ENCODE results near the gene GNAQ.

Gene GNAQ

DNA sequence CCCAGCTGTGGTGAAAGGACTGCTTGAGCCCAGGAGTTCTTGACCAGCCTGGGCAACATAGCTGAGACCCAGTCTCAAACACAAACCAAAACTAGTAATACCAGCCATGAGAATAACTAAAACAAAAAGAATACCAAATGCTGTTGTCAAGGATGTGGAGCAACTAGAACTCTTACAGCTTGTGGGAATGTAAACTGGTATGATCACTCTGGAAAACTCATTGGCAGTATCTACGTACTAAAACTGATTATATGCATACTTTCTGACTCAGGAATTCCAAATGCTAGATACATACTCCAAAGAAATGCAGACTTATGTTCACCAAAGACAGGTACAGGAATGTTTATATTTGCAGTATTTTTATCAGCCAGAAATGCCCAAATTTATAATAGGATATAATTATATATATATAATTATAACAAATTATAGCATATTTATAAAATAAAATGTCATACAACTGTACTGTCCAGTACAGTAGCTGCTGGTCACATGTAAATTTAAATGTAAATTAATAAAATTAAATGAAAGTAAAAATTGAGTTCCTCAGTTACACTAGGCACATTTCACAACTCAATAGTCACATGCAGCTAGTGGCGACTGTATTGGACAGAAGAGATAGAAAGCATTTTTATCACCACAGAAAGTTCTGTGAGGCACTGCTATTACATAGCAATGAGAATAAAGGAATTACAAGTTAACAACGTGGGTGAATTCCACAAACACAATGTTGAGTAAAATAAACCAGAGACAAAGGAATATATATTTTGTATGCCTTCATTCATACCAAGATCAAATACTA, 118.5 kb downstream of the GNAQ start:
- TF ChIP-seq TCF12 (IDR thresholded peaks at IDR 0.05; ENCODE audit: low read depth) = no peak
- TF ChIP-seq RAD21 (IDR thresholded peaks at IDR 0.05; ENCODE audit: low read depth) = no peak
- TF ChIP-seq TAF1 (IDR thresholded peaks at IDR 0.05; ENCODE audit: low read depth) = no peak
- no peak for TF ChIP-seq NFIC (IDR thresholded peaks at IDR 0.05)
- TF ChIP-seq USF1 (IDR thresholded peaks at IDR 0.05) = no peak
- TF ChIP-seq EGR1 (IDR thresholded peaks at IDR 0.05) = no peak
- TF ChIP-seq, protein P1, sequence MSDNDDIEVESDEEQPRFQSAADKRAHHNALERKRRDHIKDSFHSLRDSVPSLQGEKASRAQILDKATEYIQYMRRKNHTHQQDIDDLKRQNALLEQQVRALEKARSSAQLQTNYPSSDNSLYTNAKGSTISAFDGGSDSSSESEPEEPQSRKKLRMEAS (IDR thresholded peaks at IDR 0.05) = no peak
- TF ChIP-seq, protein P2, sequence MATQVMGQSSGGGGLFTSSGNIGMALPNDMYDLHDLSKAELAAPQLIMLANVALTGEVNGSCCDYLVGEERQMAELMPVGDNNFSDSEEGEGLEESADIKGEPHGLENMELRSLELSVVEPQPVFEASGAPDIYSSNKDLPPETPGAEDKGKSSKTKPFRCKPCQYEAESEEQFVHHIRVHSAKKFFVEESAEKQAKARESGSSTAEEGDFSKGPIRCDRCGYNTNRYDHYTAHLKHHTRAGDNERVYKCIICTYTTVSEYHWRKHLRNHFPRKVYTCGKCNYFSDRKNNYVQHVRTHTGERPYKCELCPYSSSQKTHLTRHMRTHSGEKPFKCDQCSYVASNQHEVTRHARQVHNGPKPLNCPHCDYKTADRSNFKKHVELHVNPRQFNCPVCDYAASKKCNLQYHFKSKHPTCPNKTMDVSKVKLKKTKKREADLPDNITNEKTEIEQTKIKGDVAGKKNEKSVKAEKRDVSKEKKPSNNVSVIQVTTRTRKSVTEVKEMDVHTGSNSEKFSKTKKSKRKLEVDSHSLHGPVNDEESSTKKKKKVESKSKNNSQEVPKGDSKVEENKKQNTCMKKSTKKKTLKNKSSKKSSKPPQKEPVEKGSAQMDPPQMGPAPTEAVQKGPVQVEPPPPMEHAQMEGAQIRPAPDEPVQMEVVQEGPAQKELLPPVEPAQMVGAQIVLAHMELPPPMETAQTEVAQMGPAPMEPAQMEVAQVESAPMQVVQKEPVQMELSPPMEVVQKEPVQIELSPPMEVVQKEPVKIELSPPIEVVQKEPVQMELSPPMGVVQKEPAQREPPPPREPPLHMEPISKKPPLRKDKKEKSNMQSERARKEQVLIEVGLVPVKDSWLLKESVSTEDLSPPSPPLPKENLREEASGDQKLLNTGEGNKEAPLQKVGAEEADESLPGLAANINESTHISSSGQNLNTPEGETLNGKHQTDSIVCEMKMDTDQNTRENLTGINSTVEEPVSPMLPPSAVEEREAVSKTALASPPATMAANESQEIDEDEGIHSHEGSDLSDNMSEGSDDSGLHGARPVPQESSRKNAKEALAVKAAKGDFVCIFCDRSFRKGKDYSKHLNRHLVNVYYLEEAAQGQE (IDR thresholded peaks at IDR 0.05; ENCODE audit: low read depth) = no peak
- no peak for TF ChIP-seq CEBPB (IDR thresholded peaks at IDR 0.05)
- TF ChIP-seq CREB1 (IDR thresholded peaks at IDR 0.05; ENCODE audit: low read depth) = no peak
- TF ChIP-seq YY1 (IDR thresholded peaks at IDR 0.05; ENCODE audit: low read depth) = no peak
- no peak for TF ChIP-seq ZBTB7A (IDR thresholded peaks at IDR 0.05; ENCODE audit: low read depth)
- TF ChIP-seq TEAD4 (IDR thresholded peaks at IDR 0.05) = no peak
- no peak for TF ChIP-seq FOXM1 (IDR thresholded peaks at IDR 0.05; ENCODE audit: borderline replicate concordance, low read depth)
- no peak for TF ChIP-seq EP300 (IDR thresholded peaks at IDR 0.05; ENCODE audit: borderline replicate concordance)

DNA sequence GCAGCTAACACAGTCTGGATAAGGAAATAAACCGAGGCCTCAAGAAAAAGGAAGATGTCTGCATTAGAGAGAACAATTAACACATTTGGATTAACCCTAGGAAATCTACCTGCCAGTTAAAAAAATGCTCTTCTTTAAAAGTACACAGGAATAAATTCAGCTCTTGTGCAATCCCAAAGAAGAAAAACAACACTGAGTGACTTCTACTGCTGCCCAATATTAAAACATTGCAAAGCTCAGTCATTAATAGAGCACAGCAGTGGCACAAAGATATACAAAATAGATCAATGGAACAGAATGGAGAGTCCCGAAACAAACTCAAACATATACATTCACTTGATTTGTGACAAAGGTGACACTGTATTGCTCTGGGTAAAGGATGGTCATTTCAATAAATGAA, 119.7 kb downstream of the GNAQ start:
- TF ChIP-seq CREB1 (IDR thresholded peaks at IDR 0.05; ENCODE audit: low read depth) (no peak), EP300 (IDR thresholded peaks at IDR 0.05; ENCODE audit: borderline replicate concordance) (no peak), USF1 (IDR thresholded peaks at IDR 0.05) (no peak), FOXM1 (IDR thresholded peaks at IDR 0.05; ENCODE audit: borderline replicate concordance, low read depth) (no peak), ZBTB7A (IDR thresholded peaks at IDR 0.05; ENCODE audit: low read depth) (no peak), NFIC (IDR thresholded peaks at IDR 0.05) (no peak), RAD21 (IDR thresholded peaks at IDR 0.05; ENCODE audit: low read depth) (no peak), CEBPB (IDR thresholded peaks at IDR 0.05) (no peak), EGR1 (IDR thresholded peaks at IDR 0.05) (no peak), TEAD4 (IDR thresholded peaks at IDR 0.05) (no peak), TAF1 (IDR thresholded peaks at IDR 0.05; ENCODE audit: low read depth) (no peak), TCF12 (IDR thresholded peaks at IDR 0.05; ENCODE audit: low read depth) (no peak), YY1 (IDR thresholded peaks at IDR 0.05; ENCODE audit: low read depth) (no peak)
- TF ChIP-seq, protein P1 (IDR thresholded peaks at IDR 0.05) = no peak
- TF ChIP-seq, protein P2 (IDR thresholded peaks at IDR 0.05; ENCODE audit: low read depth) = no peak

GRCh38 chr9:77910194-77910621, 121.4 kb downstream of the GNAQ start:
- TF ChIP-seq NFIC (IDR thresholded peaks at IDR 0.05) (no peak), RAD21 (IDR thresholded peaks at IDR 0.05; ENCODE audit: low read depth) (no peak), YY1 (IDR thresholded peaks at IDR 0.05; ENCODE audit: low read depth) (no peak), ZBTB7A (IDR thresholded peaks at IDR 0.05; ENCODE audit: low read depth) (no peak), EGR1 (IDR thresholded peaks at IDR 0.05) (no peak), USF1 (IDR thresholded peaks at IDR 0.05) (no peak), EP300 (IDR thresholded peaks at IDR 0.05; ENCODE audit: borderline replicate concordance) (no peak)
- TF ChIP-seq, protein P1 (IDR thresholded peaks at IDR 0.05) = no peak
- TF ChIP-seq, protein P2 (IDR thresholded peaks at IDR 0.05; ENCODE audit: low read depth) = no peak

All from Ishikawa (cell line).